GM12891 (cell line): ENCODE results near the gene NLGN1.

Experiments used
- DNase-seq: peaks from one replicate; pipeline ENCODE4 v3.0.0; 2011; ENCODE audit warnings: low spot score; ENCODE audit not compliant: insufficient read length
- FAIRE-seq: peaks from 2 replicates; lab custom pipeline; 2011; peaks lifted over from hg19 to GRCh38; lab: Jason Lieb, UNC
- PAX5 ChIP-seq: IDR thresholded peaks from 2 replicates; pipeline ENCODE4 v1.6.1; 2011; ENCODE audit warnings: low read length, moderate library complexity, mild to moderate bottlenecking; ENCODE audit not compliant: insufficient read depth, severe bottlenecking
- POLR2A ChIP-seq: IDR thresholded peaks from 2 replicates; pipeline ENCODE4 v1.6.1; 2011; ENCODE audit warnings: low read depth, low read length, control low read depth
- POLR2AphosphoS5 ChIP-seq: IDR thresholded peaks from 2 replicates; pipeline ENCODE4 v1.6.1; 2011; ENCODE audit warnings: low read depth, low read length, control low read depth
- POU2F2 ChIP-seq: IDR thresholded peaks from 2 replicates; pipeline ENCODE4 v1.6.1; 2011; ENCODE audit warnings: low read depth, mild to moderate bottlenecking, control low read depth, low read length, moderate library complexity
- SPI1 ChIP-seq: IDR thresholded peaks from 2 replicates; pipeline ENCODE4 v1.6.1; 2011; ENCODE audit warnings: low read depth, low read length, control low read depth
- TAF1 ChIP-seq: IDR thresholded peaks from 2 replicates; pipeline ENCODE4 v1.6.1; 2011; ENCODE audit warnings: low read depth, low read length, control low read depth

Gene NLGN1

GRCh38 chr3:174285242-174285864 lies 887.8 kb downstream of the NLGN1 start:
- no peak for DNase-seq
- no peak for TF ChIP-seq POLR2AphosphoS5
- TF ChIP-seq POU2F2, result no peak
- TF ChIP-seq POLR2A, result no peak
- TF ChIP-seq SPI1, result no peak
- no peak for TF ChIP-seq PAX5
- no peak for TF ChIP-seq TAF1
- no peak for FAIRE-seq

GRCh38 chr3:174287705-174288104 lies 890.2 kb downstream of the NLGN1 start:
- no peak for TF ChIP-seq PAX5
- TF ChIP-seq SPI1, result no peak
- no peak for TF ChIP-seq TAF1
- TF ChIP-seq POU2F2, result no peak
- no peak for TF ChIP-seq POLR2AphosphoS5
- TF ChIP-seq POLR2A, result no peak
- FAIRE-seq, result no peak
- no peak for DNase-seq

GRCh38 chr3:174294616-174295015 lies 897.1 kb downstream of the NLGN1 start:
- FAIRE-seq (no peak), DNase-seq (no peak)
- TF ChIP-seq SPI1, result no peak
- TF ChIP-seq POLR2A, result no peak
- no peak for TF ChIP-seq TAF1
- no peak for TF ChIP-seq POU2F2
- no peak for TF ChIP-seq POLR2AphosphoS5
- no peak for TF ChIP-seq PAX5

GRCh38 chr3:174295306-174296092 lies 898.0 kb downstream of the NLGN1 start:
- DNase-seq, result no peak

GRCh38 chr3:174302746-174303315 lies 905.3 kb downstream of the NLGN1 start:
- no peak for TF ChIP-seq PAX5
- no peak for TF ChIP-seq SPI1
- TF ChIP-seq TAF1, result no peak
- TF ChIP-seq POLR2A, result no peak
- TF ChIP-seq POLR2AphosphoS5, result no peak
- TF ChIP-seq POU2F2, result no peak
- DNase-seq, result no peak
- no peak for FAIRE-seq

More at GRCh38 chr3:174295306-174296092, 898.0 kb downstream of the NLGN1 start:
- TF ChIP-seq SPI1 (no peak), POU2F2 (no peak), PAX5 (no peak), POLR2AphosphoS5 (no peak), TAF1 (no peak), POLR2A (no peak)
- FAIRE-seq, result no peak

- FAIRE-seq, result no peak
- TF ChIP-seq SPI1 (no peak), PAX5 (no peak), TAF1 (no peak), POLR2A (no peak), POU2F2 (no peak), POLR2AphosphoS5 (no peak)
- DNase-seq, result no peak
Observed at GRCh38 chr3:174303907-174304560, 906.5 kb downstream of the NLGN1 start.

- TF ChIP-seq POU2F2 (no peak), POLR2AphosphoS5 (no peak), PAX5 (no peak), SPI1 (no peak), TAF1 (no peak), POLR2A (no peak)
- DNase-seq, result no peak
- no peak for FAIRE-seq
Observed at GRCh38 chr3:174308736-174309135, 911.2 kb downstream of the NLGN1 start.

GRCh38 chr3:174310475-174310983 lies 913.0 kb downstream of the NLGN1 start:
- no peak for TF ChIP-seq POLR2AphosphoS5
- TF ChIP-seq TAF1, result no peak
- TF ChIP-seq POLR2A, result no peak
- TF ChIP-seq POU2F2, result no peak
- no peak for TF ChIP-seq SPI1
- TF ChIP-seq PAX5, result no peak
- no peak for DNase-seq

GRCh38 chr3:174315225-174315624 lies 917.7 kb downstream of the NLGN1 start:
- TF ChIP-seq PAX5, result no peak
- TF ChIP-seq TAF1, result no peak
- DNase-seq, result no peak
- FAIRE-seq, result no peak

More at GRCh38 chr3:174310475-174310983, 913.0 kb downstream of the NLGN1 start:
- no peak for FAIRE-seq
